ENCODE results near the gene CSF2RB. TPM values are rescaled to one million over a fixed set of nuclear protein-coding genes. Genes with fewer than 3 reads are reported as not detected.

Gene CSF2RB
- total RNA-seq, 1 experiment from 2014 or later, result not detected

DNA sequence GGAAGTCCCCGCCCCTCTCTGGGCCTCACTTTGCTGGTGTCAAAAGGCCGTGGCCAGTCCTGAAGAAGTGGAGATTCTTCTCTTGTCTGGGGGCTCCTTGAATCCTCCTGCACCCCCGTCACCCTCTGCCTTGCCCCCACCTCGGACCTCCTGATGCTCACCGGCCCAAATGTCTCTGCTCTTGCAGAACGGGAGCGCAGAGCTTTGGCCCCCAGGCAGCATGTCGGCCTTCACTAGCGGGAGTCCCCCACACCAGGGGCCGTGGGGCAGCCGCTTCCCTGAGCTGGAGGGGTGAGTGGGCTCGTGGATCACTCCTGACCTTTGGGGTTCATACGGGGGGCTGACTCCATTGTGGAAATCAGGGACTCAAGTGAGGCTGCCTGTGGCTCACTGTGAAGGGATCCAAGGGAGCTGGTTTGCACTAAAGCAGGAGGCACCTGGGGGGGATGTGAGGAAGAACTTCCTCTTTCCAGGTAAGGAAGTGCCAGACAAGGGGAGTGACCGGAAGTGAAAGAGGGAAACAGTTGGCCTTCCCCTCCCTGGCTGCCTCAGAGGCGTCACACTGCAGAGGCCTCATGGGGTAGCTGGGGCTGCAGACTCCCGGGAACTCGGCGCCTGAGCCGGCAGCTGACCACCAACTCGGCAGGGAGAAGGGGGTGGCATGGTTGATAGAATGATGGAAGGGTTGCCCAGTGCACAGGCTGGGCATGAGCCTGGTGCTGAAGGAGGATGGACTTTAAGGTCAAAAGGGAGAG, 23.1 kb downstream of the CSF2RB start:
- no peak for DNase-seq (ENCODE audit: low spot score)

DNA sequence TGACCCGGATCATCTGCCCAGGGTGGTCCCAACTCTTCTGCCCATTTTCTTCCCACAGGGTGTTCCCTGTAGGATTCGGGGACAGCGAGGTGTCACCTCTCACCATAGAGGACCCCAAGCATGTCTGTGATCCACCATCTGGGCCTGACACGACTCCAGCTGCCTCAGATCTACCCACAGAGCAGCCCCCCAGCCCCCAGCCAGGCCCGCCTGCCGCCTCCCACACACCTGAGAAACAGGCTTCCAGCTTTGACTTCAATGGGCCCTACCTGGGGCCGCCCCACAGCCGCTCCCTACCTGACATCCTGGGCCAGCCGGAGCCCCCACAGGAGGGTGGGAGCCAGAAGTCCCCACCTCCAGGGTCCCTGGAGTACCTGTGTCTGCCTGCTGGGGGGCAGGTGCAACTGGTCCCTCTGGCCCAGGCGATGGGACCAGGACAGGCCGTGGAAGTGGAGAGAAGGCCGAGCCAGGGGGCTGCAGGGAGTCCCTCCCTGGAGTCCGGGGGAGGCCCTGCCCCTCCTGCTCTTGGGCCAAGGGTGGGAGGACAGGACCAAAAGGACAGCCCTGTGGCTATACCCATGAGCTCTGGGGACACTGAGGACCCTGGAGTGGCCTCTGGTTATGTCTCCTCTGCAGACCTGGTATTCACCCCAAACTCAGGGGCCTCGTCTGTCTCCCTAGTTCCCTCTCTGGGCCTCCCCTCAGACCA, 24.0 kb downstream of the CSF2RB start:
- DNase-seq (ENCODE audit: low spot score), result no peak

DNA sequence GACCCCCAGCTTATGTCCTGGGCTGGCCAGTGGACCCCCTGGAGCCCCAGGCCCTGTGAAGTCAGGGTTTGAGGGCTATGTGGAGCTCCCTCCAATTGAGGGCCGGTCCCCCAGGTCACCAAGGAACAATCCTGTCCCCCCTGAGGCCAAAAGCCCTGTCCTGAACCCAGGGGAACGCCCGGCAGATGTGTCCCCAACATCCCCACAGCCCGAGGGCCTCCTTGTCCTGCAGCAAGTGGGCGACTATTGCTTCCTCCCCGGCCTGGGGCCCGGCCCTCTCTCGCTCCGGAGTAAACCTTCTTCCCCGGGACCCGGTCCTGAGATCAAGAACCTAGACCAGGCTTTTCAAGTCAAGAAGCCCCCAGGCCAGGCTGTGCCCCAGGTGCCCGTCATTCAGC, 24.6 kb downstream of the CSF2RB start:
- DNase-seq (ENCODE audit: low spot score), result no peak

DNA sequence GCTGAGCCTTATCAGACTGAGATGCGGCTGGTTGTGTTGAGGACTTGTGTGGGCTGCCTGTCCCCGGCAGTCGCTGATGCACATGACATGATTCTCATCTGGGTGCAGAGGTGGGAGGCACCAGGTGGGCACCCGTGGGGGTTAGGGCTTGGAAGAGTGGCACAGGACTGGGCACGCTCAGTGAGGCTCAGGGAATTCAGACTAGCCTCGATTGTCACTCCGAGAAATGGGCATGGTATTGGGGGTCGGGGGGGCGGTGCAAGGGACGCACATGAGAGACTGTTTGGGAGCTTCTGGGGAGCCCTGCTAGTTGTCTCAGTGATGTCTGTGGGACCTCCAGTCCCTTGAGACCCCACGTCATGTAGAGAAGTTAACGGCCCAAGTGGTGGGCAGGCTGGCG, 25.5 kb downstream of the CSF2RB start:
- DNase-seq (ENCODE audit: low spot score), result no peak

DNA sequence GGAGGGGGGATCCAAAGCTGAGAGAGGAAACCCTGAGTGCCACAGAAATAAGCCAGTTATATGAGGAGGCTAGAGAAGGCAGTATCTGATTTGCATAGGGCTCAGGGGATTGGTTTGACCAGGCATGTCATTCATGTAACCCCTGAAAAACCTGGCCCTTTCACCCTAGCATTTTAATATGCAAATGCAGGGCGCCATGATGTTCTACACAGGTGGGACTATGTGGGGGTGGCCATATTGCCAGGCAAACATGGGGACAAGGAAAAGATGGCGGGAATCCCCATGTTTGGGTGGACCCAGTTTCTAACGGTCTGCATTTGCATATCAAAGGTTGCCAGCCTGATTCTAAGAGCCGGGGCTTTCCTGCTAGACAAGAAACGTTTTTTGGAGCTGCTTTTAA, 27.2 kb downstream of the CSF2RB start:
- DNase-seq (ENCODE audit: low spot score), result no peak

DNA sequence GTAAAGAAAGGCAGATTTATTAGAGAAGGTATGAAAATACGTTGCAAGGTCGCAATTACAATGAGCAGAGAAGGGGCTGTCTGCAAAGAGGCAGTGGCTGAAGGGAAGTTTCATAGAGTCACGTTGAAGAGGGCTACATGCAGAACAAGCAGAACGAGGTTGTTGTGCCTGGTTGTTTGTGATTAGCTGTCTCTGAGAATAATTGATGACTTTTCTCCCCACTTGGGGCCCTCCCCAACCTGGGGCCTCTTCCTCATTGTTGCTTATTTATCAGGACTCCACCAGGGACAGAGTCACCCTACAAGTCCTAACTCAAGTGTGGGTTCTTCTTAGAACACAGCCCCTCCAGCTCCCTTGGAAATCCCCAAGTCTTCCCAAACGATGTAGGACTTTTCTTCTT, 29.1 kb downstream of the CSF2RB start:
- no peak for DNase-seq (ENCODE audit: low spot score)

DNA sequence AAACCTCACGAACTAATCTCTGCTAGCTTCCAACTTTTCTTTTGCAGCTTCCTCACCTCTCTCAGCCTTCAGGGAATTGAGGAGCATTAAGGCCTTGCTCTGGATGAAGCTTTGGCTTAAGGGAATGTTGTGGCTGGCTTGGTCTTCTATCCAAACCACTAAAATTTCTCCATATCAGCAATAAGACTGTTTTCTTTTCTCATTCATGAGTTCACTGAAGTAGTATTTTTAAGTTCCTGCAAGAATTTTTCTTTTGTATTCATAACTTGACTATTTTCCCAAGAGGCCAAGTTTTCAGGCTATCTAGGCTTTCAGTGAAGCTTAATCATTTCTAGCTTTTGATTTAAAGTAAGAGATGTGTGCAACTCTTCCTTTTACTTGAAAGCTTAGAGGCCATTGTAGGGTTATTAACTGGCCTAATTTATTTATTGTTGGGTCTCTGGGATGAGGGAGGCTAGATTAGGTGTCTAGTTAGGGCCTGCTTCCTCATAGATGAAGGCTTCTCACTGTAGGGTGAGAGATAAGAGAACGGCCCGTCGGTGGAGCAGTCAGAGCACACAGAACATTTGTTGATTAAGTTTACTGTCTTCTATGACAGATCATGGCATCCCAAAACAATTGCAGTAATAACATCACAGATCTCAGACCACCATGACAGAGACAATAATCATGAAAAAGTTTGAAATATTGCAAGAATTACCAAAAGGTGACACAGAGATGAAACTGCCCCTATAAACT, 33.2 kb downstream of the CSF2RB start:
- no peak for DNase-seq (ENCODE audit: low spot score)

DNA sequence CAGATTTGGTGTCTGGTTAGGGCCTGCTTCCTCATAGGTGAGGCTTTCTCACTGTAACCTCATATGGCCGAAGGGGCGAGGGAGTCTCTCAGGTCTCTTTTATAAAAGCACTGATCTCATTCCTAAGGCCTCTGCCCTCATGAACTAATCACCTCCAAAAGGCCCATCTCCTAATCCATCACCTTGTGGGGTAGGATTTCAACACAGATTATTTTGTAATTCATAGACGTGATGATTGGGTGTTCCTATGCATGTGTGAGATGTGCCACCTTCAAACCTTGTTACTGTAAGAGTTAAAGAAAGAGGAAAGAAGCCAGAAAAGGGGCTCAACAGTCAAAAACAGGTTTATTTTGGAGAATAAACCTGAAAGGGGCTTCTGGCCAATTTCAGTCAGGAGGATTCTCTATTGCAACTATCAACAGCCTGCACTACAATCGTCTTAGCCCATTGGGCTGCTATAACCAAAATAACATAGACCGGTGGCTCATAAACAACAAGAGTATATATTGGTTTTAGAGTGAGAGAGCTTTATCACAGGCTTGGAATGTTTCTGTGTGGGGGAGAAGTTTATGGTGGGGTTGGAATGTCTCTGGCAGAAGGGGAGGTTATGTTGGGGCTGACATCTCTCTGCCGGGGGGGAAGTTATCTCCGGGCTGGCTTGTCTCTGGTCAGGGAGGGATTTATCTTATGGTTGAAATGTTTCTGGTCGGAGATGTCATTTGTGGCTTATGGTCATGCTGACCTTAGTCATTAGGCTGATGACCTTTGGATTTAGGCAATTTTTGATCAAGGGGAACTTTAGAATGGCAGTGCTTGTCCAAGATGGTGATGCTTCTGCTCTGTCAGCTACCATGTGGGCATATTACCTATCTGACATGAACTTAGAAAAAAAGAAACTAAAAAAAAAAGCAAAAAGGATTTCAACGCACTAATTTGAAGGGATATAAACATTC, 35.1 kb downstream of the CSF2RB start:
- DNase-seq (ENCODE audit: low spot score), result no peak

DNA sequence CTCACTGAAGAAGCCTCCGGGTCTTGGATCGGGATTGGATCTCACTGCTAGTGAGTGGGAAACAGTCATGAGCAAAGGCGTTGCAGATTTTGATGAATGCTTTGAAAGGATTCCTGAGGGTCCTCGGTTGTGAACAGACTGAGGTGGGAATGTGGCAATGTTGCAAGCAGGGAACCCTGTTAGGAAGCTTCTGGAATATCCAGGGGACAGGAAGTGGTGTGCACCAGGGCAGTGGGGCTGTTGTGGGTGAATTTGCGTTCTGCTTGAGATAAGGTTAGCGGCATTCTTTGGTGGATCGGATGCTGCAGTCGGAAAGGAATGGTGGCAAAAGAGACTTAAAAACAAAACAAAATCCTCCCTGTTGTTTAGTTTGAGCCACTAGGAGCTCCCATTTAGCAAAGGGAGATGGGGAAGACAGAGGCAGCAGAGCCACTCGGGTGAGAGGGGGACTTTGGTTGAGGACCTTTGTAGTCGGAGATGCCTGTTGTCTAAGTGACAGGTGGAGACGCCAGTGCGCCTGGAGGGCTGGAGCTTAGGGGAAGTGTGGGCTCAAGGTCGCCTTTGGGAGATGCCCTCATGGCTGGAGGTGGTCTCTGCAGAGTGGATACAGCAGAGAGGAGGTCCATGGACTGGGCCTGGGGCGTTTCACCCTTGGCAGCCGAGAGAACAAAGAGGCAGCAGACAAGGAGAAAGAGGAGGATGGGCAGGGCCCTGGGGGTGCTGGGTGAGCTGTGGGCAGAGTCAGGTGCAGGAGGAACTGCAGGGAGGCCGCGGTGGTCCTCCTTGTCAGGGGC, 37.6 kb downstream of the CSF2RB start:
- DNase-seq (ENCODE audit: low spot score), result no peak

DNA sequence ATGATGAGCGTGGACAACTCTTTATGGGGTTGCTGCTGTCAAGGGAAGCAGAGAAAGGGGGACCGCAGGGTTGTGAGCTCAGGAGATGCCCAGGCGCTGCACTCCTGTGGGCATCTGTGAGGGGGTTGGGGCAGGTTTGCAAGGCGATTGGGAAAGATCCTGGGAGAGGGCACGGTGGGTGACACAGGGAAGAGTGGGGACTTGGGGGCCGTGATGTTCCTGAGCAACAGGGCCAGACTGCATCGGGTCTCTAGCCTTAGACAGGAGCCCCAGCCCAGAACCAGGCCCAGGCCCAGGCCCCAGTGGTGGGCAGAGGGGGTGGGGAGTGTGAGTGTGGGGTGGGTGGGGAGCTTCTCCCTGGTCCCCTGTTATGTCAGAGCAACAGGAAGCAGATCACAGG, 38.3 kb downstream of the CSF2RB start:
- no peak for DNase-seq (ENCODE audit: low spot score)

DNA sequence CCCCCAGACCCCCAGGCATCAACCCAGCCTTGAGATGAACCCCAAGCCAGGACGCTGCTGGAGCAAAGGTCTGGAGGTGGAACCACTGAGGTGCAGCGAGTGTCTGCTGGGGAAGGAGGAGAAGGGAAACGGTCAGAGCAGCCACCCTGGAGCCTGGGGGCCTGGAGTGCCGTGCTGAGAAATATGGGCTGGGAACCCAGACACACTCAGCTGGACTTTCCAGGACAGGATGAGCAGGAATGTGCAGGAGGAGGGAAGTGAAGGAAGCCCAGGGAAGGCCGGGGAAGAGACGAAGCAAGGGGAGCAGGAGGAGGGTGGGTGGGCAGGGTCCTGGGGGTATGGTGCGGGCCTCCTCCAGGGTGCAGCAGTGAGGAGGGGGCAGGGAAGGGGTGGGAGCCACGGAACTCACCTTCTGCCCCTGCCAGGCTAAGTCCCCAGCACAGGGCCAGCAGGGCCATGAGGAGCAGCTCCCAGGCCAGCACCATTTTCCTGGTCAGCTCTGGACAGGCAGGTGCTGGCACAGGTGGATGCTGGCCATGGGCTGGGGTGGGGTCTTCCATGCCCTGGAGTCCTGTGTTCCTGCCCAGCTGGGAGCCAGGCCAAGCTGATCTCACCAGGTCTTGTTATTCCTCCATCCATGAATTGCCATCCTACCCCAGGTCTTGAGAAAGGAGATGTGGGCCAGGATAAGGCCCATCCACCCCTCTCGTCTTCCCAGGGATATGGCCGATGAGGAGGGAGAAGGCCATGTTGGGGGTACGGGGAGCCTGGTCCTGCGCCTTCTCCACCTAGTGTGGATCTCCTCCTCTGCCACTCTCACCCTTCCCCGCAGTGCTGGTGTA, 40.0 kb downstream of the CSF2RB start:
- no peak for DNase-seq (ENCODE audit: low spot score)

DNA sequence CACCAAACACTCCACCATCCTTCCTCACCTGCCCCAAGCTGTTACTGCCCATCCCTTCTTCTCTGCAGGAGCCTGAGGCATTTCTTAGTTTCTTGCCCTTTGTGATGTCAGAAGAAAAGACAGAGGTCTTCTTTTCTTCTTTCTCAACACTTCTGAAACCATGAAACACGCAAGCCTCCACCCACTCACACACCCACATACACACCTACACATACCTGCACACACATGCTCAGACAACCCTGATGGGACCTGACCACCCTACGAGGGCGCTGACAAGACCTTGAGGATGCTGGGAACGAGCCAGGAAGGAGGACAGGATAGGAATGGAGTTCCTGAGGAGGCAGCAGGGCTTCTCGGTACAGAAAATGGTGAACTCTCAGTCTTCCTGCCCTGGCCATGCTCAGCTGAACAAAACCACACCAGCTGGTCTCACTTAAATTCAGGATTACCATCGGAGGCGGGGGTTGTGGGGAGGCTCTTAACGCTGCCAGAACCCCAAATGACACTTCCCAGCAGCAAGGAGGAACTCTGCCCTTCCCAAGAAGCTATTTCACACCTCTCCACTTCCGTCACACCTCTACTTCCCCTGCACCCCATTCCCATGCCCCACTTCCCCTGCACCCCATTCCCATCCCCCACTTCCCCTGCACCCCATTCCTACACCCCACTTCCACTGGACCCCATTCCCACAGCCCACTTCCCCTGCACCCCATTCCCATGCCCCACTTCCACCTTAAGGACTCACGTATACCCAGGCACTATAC, 41.0 kb downstream of the CSF2RB start:
- DNase-seq (ENCODE audit: low spot score), result no peak

DNA sequence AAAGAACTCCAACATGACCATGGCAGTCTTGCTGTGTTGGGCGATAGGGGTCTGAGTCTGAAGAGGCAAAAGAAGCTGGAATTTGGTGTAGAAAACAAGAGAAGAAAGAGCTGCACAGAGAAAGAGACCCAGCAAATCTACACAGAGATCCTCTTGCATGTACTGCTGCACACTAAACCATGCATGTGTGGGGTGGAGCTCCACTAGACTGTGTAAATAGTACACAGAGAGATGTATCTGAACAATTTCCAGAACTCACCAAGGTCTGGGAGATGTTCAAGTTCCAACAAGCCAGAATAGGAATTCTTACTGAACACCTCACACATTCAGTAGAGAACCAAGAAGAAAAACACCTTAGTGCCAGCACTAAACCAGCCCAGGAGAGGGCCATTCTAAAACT, 42.3 kb downstream of the CSF2RB start:
- no peak for DNase-seq (ENCODE audit: low spot score)

DNA sequence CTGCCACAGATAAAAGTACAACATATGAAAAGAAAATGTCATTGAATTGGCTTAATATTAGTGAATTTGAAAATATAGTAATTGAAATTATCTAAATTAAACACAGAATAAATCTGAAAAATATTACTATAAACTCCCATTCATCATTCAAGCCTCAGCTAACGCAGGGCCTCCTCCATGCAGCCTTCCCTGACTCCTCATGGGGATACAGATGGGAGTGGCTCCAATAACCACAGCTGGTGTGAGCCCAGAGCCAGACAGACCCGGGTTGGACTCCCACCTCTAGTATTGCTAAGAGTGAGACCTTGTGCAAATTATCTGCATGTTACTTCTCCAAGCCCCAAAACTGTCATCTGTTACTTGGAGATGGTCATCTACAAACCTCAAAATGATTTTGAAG, 44.9 kb downstream of the CSF2RB start:
- no peak for DNase-seq (ENCODE audit: low spot score)

DNA sequence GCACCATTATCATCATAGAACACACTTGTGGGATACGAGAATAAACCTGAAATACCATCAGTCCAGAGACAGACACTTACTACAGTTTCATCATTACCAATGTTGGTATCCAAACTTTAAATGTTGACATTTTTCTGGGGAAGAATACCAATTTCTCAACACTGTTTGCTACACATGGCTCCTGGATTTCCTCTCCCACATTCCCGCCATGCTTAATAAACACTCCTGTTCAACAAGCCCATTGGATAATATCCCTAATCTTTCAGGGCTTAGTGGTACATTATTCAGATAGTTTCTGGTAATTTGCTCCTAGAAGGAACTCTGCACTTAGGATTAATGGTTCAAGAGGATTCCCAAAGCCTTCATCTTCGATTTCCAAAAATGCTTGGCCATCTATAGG, 48.2 kb downstream of the CSF2RB start:
- DNase-seq (ENCODE audit: low spot score), result no peak

DNA sequence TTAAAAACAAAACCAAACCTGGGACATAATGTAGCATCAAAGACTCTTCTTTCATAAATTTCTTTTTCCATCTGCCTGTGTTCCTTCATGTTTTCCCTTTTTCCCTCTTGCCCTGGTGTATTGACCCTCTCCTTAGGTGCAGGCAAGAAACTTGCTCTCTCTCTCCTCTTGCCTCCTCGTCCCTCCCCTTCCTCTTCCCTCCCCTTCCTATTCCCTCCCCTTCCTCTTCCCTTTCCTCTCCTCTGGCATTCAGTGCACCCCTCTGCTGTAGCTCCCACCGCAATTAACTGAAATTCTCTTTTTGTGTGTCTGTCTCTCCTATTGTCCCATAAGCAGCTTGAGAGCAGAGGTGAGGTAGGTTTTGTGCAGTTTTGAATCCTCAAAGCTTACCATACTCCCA, 49.9 kb downstream of the CSF2RB start:
- DNase-seq (ENCODE audit: low spot score), result no peak

DNA sequence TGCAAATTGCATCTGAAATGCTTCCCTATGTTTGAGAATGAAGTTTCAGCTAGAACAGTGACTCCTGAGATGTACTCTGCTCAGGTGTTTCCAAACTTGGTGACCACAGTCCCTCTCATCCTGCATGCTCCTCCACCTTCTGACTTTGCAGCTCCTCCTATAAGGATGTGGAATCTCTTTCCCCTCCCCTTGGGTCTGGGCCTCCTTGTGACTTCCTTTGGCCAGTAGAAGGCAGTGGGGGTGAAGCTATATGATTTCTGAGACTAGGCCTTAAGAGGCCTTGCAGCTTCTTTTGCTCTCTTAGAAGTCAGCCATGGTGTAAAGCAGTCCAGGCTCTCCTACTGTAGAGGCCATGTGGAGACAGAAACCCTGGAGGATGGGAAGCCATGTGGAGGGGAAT, 50.7 kb downstream of the CSF2RB start:
- no peak for DNase-seq (ENCODE audit: low spot score)

DNA sequence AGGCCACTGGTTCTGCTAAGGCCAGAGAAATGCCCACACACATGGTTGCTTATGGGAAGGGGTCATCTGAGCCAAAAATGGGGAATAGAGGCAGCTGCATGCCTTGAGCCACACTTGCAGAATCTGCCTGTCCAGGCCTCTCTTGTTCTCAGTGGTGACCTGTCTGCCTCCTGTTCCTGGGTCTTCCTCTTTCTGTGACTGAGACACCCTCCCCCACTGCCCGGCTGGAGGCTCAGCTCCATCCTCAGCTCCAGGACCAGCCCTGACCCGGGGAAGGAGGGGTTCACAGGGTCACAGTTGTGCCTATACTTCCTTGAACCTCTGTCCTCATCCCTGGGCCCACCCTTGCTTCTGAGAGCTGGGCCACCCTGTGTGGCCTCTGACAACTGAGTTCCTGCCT, 52.3 kb downstream of the CSF2RB start:
- DNase-seq (ENCODE audit: low spot score), result no peak

DNA sequence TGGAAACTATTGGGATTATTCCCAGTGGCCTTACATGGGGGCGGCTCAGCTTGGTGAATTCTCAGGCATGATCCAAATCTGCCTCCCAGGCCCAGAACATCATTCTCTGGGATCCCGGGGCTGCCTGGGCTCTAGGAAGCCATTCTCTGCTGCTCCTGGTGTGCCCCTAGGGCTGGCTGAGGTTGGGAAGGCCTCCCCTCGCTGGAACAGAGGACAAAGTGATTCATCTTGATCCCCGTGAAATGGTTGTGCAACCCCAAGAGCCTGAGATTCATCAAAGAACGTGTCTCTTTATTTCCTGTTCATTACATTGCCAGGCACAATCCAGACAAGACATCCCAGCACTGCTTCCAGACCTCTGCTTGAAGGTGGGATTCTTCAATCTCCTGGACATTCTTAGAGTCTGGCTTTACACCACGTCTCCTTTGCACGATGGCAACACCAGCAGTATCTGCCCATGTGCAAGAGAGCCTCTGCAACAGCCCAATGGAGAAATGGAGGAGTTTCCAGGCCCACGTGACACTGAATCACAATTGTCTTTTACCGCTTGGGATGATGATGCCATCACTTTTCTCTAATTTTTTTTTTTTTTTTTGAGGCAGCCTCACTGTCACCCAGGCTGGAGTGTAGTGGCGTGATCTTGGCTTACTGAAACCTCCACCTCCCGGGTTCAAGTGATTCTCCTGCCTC, 53.6 kb downstream of the CSF2RB start:
- DNase-seq (ENCODE audit: low spot score), result no peak
